CD4-positive, alpha-beta T cell treated with Interleukin-2 at 100 ng/mL for 4 hours (primary cell): ENCODE measurements around the gene RIPK3.

Source experiments
- DNase-seq: peaks from one replicate; pipeline ENCODE4 v3.0.0-alpha.2; 2020; ENCODE audit warnings: low spot score

RIPK3 gene

DNA sequence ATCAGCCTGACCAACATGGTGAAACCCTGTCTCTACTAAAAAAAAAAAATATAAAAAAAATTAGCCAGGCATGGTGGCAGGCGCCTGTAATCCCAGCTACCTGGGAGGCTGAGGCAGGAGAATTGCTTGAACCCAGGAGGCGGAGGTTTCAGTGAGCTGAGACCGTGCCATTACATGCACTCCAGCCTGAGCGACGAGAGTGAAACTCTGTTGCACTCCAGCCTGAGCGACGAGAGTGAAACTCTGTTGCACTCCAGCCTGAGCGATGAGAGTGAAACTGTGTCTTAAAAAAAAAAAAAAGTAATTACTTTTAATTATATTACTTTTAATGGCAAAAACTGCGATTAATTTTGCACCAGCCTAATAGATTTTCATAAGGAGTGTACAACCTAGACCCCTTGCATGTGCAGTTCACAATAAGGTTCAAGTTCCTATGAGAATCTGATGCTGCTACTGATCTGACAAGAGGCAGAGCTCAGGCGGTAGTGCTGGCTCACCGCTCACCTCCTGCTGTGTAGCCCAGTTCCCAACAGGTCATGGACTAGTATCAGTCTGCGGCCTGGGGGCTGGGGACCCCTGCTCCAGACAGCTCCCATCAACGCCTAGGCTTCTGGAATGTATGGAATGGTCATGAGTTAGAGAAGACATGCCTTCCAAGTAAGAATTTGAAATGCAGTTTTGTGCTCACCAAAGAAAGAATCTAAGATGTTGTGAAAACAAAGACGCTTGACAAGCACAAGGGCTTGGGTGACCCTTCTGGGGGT, 18.4 kb downstream of the RIPK3 start:
- no peak for DNase-seq

DNA sequence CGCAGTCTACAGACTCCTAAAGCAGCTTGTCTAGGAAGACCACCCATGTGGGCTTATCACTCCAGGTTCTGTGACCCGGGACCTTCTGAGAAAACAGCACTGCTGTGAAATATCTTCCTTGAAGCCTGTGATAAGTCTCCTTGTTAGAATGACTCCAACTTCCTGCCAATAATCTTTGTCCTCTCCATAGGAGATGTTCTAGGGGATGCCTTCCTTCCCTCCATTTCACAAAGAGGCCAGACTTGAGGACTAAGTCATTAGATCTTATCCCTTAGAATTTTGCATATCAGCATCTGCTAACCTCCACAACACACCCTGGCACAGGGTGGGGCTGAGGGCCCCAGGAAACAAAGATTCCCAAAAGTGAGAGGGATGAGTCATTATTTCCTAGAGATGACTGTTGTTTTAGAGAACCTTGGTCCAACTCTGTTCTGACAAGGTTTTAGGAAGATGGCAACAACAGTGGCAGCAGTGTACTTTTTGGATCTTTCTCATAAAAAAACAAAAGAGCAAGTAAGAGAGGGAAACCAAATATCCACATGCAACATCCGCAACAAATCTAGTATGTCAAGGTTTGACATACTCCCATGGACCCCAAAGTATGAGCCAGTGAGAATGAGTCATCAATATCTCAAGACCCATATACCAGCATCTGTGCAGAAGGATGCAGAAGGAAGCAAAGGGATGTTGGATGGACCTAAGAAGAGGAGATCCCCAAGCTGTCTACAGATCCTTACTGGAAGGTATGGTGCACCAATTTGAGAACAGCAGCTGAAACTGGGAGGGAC, 22.5 kb downstream of the RIPK3 start:
- DNase-seq = no peak

DNA sequence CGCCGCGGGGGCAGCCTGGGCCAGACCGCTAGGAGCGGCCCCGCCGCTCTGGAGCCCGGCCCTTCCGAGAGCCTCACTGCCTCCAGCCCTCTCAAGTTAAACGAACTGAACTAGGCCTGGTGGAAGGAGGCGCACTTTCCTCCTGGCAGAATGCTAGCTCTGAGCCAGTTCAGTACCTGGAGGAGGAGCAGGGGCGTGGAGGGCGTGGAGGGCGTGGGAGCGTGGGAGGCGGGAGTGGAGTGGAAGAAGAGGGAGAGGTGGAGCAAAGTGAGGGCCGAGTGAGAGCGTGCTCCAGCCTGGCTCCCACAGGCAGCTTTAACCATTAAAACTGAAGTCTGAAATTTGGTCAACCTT, 23.2 kb downstream of the RIPK3 start:
- DNase-seq = no peak

DNA sequence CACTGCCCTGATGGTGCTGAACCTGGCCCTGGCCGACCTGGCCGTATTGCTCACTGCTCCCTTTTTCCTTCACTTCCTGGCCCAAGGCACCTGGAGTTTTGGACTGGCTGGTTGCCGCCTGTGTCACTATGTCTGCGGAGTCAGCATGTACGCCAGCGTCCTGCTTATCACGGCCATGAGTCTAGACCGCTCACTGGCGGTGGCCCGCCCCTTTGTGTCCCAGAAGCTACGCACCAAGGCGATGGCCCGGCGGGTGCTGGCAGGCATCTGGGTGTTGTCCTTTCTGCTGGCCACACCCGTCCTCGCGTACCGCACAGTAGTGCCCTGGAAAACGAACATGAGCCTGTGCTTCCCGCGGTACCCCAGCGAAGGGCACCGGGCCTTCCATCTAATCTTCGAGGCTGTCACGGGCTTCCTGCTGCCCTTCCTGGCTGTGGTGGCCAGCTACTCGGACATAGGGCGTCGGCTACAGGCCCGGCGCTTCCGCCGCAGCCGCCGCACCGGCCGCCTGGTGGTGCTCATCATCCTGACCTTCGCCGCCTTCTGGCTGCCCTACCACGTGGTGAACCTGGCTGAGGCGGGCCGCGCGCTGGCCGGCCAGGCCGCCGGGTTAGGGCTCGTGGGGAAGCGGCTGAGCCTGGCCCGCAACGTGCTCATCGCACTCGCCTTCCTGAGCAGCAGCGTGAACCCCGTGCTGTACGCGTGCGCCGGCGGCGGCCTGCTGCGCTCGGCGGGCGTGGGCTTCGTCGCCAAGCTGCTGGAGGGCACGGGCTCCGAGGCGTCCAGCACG, 23.8 kb downstream of the RIPK3 start:
- no peak for DNase-seq

DNA sequence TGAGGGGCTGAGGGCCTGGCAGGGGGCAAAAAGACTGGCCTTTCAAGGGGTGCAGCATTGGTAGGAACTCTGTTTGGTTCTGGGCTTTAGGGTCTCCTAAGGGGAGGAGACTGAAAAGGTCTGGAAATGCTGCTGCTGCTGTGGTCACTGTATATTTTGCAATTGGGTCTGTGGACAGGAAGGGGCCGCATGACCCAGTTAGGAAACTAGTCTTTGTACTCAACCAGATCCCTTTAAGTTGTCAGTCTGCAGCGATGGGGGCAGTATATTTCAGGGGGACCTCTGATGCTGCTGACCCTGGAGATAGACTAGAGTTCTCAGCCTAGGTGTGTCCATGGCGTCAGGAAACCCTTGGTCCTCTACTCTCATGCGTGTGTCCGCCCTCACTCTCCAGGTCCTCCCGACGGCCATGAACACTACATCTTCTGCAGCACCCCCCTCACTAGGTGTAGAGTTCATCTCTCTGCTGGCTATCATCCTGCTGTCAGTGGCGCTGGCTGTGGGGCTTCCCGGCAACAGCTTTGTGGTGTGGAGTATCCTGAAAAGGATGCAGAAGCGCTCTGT, 24.5 kb downstream of the RIPK3 start:
- no peak for DNase-seq

DNA sequence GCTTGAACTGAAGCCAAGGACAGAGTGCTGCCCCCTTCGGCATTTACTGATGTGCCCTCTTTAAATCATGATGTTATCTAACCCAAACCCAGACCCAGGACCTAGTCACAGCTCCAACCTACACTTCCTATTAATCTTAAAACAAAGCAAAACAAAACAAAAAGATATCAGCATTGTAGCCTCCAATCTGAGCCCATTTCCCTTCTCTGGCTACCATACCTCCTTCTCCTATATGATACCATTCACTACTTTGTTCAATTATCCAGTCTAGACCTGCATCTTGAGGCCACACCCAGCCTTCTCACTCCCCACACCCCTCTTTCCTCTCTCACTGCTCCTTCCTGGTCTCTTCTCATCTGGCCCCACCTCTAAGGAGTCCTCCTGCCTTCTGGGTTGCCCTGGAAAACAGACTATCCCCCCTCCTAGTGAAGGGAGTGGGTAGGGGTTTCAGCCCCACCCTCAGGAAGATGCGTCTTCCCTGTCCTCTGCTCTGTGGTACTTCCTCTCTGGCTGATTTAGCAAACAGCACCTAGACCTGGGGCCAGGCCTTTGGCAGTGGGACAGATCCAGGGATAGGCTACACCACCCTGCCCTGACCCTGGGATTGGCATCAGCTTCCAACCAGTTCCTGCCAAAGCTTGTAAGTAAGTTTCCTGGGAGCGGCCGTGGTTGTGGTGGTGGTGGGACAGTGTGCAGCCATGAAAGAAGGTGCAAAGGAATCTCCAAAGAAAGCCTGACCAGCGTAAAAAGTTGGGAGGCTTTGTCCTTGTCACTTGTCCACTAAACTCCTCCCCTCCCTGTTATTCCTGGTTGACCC, 25.2 kb downstream of the RIPK3 start:
- no peak for DNase-seq

DNA sequence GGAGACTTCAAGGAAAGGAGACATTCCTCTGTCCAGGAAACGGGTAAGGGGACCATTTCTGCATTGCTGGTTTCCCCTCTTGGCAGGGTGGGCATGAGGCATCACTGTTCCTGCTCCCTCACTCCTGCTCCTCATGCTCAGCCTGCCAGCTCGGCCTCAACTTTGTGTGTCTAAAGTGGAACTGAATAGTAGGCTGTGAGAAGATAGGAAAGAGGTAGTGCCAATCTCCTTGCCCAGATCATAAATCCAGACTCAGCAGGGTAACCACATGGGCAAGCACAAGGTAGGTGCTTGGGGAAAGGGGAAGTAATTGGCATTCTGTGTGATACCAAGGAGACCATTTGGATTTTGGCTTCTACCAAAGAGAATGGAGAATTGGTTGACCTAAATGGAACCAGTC, 25.9 kb downstream of the RIPK3 start:
- DNase-seq = no peak

DNA sequence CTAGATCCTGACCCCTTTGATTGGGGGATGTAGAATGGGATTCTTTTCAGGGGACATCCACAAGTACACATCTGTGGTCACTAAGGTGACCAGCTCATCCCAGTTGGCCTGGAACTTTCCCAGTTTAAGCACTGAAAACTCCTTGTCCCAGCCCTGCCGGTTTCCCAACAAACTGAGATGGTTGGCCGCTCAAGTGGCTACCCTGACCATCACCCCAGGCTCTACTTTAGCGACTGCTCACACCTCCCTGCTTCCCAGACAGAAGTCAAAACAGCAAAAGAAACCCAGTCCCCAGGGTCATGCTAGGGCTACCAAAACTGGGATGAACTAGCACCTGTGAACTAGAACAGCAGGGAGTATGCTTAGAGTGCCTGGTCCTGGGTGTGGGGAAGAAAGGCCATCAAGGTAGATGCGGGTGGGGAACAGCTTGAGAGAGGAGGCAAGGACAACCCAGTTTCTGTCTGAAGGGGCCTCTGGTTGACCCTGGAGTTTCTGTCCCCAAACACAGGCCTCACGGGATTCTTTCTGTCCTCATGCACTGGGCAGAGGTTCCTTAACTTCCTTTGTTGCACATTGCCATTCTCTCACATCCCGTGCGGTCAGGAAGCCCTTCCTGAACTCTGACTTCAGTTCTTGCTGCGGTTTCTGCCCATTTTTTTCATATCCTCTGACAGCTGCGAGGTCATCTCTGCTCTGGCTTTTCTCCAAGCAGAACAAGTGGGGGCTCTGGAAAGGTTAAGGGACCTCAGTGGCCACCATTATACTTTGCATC, 26.9 kb downstream of the RIPK3 start:
- peak; percentile 40 for DNase-seq

DNA sequence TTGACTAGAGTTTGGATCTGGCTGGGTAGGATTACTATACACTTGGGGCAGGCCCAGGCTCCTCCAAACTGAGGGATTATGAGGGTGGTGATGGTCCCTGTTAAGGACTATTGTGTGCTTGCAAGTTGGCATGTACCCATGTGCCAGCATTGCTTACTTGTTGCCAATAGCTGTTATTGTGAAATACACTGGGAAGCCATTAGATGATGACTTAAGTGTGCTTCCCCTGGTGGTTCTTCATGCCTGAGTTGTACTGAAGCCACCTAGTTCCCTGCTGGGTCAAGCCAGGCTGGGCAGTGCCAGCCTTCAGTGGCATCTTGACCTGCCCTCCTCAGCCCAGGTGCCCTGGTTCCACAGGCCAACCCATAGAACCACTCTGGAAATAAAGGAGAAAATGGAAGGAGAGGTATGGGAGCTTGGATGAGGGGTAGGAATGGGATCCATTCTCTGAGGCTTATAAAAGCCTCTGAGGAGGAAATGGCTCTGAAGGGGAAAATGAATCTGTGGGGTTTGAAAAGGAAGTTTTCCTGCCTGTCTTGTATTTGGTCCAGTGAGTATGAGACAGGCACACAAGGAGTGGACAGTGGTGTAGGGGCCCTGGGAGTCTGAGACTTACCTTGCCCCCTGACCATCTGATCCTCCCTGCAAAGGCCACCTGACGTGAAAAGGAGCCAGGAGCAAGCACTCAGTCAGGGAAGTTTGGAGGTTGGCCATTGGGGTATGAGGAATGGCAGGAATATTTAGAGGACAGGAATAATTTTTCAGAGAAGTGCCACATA, 27.8 kb downstream of the RIPK3 start:
- DNase-seq = peak; percentile 28

DNA sequence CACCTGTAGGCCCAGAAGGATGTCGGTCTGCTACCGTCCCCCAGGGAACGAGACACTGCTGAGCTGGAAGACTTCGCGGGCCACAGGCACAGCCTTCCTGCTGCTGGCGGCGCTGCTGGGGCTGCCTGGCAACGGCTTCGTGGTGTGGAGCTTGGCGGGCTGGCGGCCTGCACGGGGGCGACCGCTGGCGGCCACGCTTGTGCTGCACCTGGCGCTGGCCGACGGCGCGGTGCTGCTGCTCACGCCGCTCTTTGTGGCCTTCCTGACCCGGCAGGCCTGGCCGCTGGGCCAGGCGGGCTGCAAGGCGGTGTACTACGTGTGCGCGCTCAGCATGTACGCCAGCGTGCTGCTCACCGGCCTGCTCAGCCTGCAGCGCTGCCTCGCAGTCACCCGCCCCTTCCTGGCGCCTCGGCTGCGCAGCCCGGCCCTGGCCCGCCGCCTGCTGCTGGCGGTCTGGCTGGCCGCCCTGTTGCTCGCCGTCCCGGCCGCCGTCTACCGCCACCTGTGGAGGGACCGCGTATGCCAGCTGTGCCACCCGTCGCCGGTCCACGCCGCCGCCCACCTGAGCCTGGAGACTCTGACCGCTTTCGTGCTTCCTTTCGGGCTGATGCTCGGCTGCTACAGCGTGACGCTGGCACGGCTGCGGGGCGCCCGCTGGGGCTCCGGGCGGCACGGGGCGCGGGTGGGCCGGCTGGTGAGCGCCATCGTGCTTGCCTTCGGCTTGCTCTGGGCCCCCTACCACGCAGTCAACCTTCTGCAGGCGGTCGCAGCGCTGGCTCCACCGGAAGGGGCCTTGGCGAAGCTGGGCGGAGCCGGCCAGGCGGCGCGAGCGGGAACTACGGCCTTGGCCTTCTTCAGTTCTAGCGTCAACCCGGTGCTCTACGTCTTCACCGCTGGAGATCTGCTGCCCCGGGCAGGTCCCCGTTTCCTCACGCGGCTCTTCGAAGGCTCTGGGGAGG, 28.9 kb downstream of the RIPK3 start, which contains the start of gene LTB4R:
Gene LTB4R (plus strand): TSS at position 857 of the 959 bp plus-strand sequence. CDS start 4,150 bp downstream, outside the sequence.
- DNase-seq = peak; percentile 72

DNA sequence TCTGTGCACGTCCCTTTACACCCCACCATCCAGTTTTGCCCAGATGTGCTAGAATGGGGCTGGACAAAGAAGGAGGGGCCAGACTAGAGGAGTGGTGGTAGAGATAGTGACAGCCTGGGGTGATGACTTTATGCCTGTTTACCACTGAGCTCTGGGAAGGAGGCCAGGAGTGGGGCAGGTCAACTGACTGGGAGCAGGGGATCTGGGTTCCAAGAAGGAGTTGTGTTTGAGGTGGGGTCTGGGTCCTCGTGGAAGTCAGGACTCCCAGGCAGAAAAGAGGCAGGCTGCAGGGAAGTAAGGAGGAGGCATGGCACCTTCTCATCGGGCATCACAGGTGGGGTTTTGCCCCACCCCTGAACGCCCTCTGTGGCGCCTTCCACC, 29.5 kb downstream of the RIPK3 start:
- no peak for DNase-seq

DNA sequence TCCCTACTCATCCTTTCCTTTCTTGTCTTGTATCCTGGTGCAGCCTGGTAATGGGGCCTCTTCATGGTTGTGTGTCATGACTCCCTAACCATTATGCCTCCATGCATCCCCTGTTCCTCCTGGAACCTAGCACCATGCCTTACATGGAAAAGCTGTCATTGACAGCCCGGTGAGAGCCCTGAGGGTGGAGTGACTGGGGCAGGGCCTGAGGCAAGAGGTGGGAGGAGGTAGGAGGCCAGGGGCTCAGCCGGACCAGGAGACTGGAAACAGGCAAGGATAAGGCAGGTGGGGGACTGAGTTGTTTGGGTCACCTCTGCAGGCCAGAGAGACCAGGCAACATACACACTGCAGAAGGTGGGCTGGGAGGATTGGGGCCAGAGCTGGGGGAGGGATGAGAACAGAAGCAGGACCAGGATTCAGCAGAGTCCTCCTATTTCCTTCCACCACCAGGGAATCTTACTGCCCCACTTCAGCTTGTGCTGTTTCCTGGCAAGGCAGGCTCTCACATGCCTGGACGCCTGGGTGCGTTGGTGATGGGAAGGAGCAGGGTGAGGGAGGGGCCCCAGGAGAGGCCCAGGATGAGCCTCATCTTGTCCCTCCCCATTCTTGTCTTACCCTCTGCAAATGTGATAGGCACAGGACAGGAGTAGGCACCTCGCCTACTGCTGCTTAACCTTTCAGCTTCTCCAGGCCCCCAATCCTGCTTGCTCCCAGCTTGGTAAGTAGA, 30.1 kb downstream of the RIPK3 start, which contains the start of gene LTB4R2:
Gene LTB4R2 (plus strand): TSS at position 603 of the 727 bp plus-strand sequence. CDS start 525 bp downstream, outside the sequence.
- DNase-seq = no peak

DNA sequence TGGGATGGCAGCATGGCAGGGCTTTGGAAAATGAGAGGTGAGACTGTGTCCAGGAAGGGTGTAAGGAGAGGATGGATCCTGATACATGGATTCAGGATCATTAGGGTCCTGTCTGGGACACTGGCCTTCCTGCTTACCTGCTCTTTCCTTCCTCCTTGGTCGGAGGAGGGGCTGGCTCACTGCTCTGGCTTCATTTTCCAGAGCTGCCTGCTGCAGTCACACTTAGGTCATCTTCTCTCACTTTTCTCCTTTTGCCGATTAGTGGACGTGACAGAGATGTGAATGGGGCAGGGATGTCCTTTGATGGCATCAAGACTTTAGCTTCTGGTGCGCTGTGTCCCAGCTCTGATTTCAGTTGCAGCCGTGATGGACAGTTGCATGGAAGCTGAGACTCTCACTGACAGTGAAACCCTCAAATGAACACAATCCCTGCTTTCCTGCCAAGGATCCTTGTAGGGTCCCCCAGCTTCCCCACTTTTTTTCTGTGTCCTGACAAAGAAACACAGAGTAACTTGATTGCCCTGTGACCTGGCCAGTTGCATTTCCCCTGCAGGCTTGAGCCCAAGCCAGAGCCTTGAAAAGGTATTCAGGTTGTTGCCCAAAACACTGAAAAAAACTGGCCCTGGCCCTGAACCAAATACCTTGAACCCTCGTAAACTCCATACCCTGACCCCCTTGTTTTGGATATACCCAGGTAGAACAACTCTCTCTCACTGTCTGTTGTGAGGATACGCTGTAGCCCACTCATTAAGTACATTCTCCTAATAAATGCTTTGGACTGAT, 31.3 kb downstream of the RIPK3 start:
- no peak for DNase-seq

DNA sequence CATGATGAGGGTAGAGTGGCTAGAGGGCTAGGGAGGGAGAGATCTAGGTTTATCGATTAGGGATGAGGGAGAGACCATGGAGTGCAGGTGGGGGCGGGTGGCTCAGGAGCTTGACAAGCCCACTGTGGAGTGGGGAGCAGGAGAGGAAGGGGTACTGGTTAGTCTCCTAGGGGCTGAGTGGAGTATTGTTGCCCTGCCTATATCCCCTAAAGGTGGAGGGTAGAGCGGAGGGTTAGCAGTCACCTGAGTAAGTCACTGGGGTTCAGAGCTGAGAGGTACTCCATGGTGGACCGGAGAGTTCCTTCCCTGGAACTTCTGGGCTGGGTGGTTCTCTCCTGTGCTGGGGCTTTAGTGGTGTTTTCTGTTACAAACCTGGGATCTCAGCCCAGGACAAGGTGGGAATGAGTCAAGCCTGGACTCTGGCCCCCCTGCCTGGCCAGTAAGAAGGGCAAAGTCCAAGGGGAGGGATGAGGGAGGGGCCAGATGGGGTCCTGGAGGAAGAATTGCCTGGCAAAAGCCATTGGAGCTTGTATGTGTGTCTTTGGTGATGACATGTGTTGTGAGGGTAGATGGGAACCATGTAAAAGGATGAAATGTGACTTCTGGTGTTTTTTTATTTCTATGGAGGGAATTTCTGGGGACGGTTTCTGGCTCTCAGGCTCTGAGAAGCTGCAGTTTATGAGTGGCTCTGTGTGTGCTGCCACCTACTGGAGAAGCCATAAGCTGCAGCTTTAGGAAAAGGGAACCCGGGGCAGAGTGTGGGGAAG, 32.0 kb downstream of the RIPK3 start, which contains the start of gene CIDEB:
Gene CIDEB (minus strand): TSS at position 403 of the 767 bp plus-strand sequence. CDS start 119 bp downstream, at position 284.
- DNase-seq = peak; percentile 74

DNA sequence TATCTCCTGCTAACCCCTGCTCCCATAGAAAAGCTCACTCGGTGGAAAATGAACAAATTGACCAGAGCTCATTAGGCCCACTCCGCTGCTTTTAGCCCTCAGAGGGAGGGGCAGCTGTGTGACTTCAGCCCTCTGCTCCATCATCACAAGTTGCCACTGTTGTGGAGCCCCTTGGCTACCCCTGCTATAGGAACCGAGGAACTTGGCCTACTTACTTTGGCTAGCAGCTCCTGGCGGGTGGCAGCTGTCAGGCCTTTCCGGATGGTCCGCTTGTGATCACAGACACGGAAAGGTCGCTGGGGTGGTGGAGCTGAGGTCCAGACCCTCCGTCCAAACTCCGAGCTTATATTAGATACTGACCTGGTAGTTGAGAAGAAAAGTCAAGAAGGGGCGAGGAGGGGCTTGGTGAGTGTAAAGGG, 32.6 kb downstream of the RIPK3 start:
- no peak for DNase-seq

DNA sequence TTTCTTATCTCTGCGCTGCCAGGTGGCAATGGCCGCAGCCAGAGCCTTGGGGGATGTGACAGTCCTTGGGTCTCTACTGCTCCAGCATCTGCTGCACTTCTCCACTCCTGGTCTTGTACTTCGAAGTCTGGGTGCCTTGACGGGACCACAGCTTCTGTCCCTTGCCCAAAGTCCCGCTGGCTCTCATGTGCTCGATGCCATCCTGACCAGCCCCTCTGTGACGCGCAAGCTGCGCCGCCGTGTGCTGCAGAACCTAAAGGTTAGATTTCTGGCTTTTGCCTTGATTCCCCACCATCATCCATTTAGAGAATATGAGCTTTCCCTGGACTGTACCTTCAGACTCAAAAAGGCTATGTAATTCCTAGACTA, 35.8 kb downstream of the RIPK3 start:
- no peak for DNase-seq
